ENCODE data around the gene GPS2. TPM values are rescaled to one million over a fixed set of nuclear protein-coding genes. Genes with fewer than 3 reads are reported as not detected.

GPS2 gene
- total and polyA plus RNA-seq, 10 of the 15 experiments (the other 5 are each of a cell fraction or from before 2014, with no cell fraction given): 10.2 to 96.4 (median 42.5) TPM

DNA sequence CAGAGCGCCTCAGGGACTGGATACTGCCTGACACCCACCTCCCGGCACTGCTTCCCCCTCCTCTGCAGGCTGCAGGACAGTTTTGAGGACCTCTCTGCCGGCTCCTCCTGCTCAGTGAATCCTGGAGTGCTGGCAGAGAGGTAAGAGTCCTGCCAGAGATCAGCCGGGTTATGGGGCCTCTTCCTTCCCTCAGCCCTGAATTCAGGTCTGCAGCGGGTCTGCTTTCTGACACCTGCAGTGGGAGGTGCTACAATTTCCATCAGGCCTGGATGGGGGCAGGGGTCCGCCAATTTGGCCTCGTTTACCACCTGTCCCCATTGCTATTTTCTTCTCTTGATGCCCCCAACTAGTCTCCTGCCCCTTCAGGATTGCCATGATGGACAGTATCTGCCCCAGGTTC, 17.0 kb upstream of the GPS2 start:
- intact Hi-C loops (cut with micrococcal nuclease; ENCODE audit: unreplicated experiment): no loop called here
- Histone ChIP-seq H3K4me3 (peak overlapping the region; percentile 54; the same call in 1 of the 2 replicates), H3K36me3 (ENCODE audit: control insufficient read depth in 2 of 2, insufficient read depth in 2 of 2, low read length in 1 of 2) (no peaks in the 10 kb centered on the region), H2AFZ (ENCODE audit: control insufficient read depth, low read depth, low read length) (peak overlapping the region; percentile 11), H3K9me3 (replicated peaks; ENCODE audit: control insufficient read depth, insufficient read depth, low read length) (no peaks in the 10 kb centered on the region), H3K4me1 (ENCODE audit: control insufficient read depth, insufficient read depth, low read length) (peaks cover 41% of the 10 kb centered on the region), H3K27me3 (replicated peaks in 1 of 2; ENCODE audit: control insufficient read depth in 2 of 2, insufficient read depth in 2 of 2, low read length in 1 of 2) (no peaks in the 10 kb centered on the region), H3K4me2 (ENCODE audit: control insufficient read depth, insufficient read depth) (peak overlapping the region; percentile 85), H3K9ac (ENCODE audit: control insufficient read depth, insufficient read depth, low read length) (peak overlapping the region; percentile 48), H3K79me2 (ENCODE audit: control insufficient read depth, insufficient read depth, low read length) (peaks cover 28% of the 10 kb centered on the region), H3K27ac (ENCODE audit: control insufficient read depth, insufficient read depth) (peak overlapping the region; percentile 79), H4K20me1 (ENCODE audit: control insufficient read depth, insufficient read depth) (no peaks in the 10 kb centered on the region)
- POLR2A ChIA-PET: no interaction called here
- no peak for TF ChIP-seq EED (IDR thresholded peaks at IDR 0.05; ENCODE audit: low read depth)
- TF ChIP-seq FOS (IDR thresholded peaks at IDR 0.05; ENCODE audit: borderline replicate concordance, extremely low read depth, insufficient read length): no peak
- TF ChIP-seq LARP7 (IDR thresholded peaks at IDR 0.05): peak; percentile 47; the same call in 1 of the 2 replicates
- RAD21 ChIA-PET (ENCODE audit: unreplicated experiment): no interaction called here
- ATAC-seq: no peak
- CTCF ChIA-PET: interaction anchor here (1.4 kb wide), 1 partner anchor 228 kb away, joined by 3 read pairs; no protein-coding TSS in a partner anchor
- WGBS (ENCODE audit: insufficient coverage, insufficient replicate concordance, low lambda C conversion rate, missing lambda C conversion rate): 33% methylated on average over 7 of the region's 7 CpGs
- DNase-seq (ENCODE audit: low read depth, low spot score): no peak
- no peak for FAIRE-seq
- BruUV-seq (replicated peaks): TSS peak; percentile 90
- SMC1A ChIA-PET (ENCODE audit: uncharacterized antibody, unreplicated experiment): interaction anchor here (1.5 kb wide), 1 partner anchor 24 kb away, joined by 3 read pairs; no protein-coding TSS in a partner anchor
- in situ Hi-C loops (cut with MboI): no loop called here

DNA sequence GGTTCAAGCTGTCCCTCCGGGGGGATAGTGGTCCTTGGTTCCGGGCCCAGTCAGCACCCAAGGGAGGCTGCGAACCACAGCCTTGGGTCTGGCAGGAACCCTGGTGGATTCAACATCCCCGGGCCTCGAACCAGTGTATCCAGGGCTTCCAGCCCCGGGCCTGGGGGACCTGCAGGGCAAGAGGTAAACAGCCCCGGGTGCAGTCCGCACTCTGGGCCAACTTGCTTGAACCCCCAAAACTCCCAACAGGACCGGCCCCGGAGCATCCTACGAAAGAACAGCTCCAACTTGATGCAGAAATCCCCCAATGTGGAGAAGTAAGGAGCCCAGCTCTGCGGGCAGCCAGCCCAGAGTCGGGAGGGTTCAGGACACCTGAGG, 15.5 kb upstream of the GPS2 start:
- ChIA-PET CTCF (interaction anchor here (1.4 to 7.9 kb wide), 2 partner anchors 13 to 22 kb away, joined by 3 to 49 read pairs; partner anchors contain the start of gene KCTD11), SMC1A (ENCODE audit: uncharacterized antibody, unreplicated experiment) (no interaction called here), POLR2A (interaction anchor here (1.3 to 2.3 kb wide), 6 partner anchors 12 to 357 kb away, joined by 4 to 31 read pairs (median 8); partner anchors contain the start of gene TP53), RAD21 (ENCODE audit: unreplicated experiment) (interaction anchor here (1.1 to 2.4 kb wide), 2 partner anchors 21 to 25 kb away, joined by 5 to 11 read pairs; no protein-coding TSS in a partner anchor)
- no peaks in the 10 kb centered on the region for H3K9me3 ChIP-seq (replicated peaks; ENCODE audit: control insufficient read depth, insufficient read depth, low read length)
- H3K9ac ChIP-seq (ENCODE audit: control insufficient read depth, insufficient read depth, low read length): peak overlapping the region; percentile 52
- WGBS (ENCODE audit: insufficient coverage, insufficient replicate concordance, low lambda C conversion rate, missing lambda C conversion rate): 58% methylated on average over 13 of the region's 13 CpGs
- no peaks in the 10 kb centered on the region for H3K36me3 ChIP-seq (ENCODE audit: control insufficient read depth in 2 of 2, insufficient read depth in 2 of 2, low read length in 1 of 2)
- H3K4me3 ChIP-seq: peak overlapping the region; percentile 99
- in situ Hi-C loops (cut with MboI) (no loop called here), intact Hi-C loops (cut with micrococcal nuclease; ENCODE audit: unreplicated experiment) (no loop called here)
- peak overlapping the region; percentile 97 for H3K4me2 ChIP-seq (ENCODE audit: control insufficient read depth, insufficient read depth)
- no peak for ATAC-seq
- no peak for FAIRE-seq
- DNase-seq (ENCODE audit: low read depth, low spot score): no peak
- H3K27ac ChIP-seq (ENCODE audit: control insufficient read depth, insufficient read depth): peak overlapping the region; percentile 94
- H2AFZ ChIP-seq (ENCODE audit: control insufficient read depth, low read depth, low read length): peak overlapping the region; percentile 56
- H3K27me3 ChIP-seq (replicated peaks in 1 of 2; ENCODE audit: control insufficient read depth in 2 of 2, insufficient read depth in 2 of 2, low read length in 1 of 2): no peaks in the 10 kb centered on the region
- H4K20me1 ChIP-seq (ENCODE audit: control insufficient read depth, insufficient read depth): no peaks in the 10 kb centered on the region
- BruUV-seq (replicated peaks): no TSS peak
- peaks cover 36% of the 10 kb centered on the region for H3K4me1 ChIP-seq (ENCODE audit: control insufficient read depth, insufficient read depth, low read length)
- peaks cover 17% of the 10 kb centered on the region for H3K79me2 ChIP-seq (ENCODE audit: control insufficient read depth, insufficient read depth, low read length)
- no peak for TF ChIP-seq FOXM1 (IDR thresholded peaks at IDR 0.05; ENCODE audit: low read depth, low read length)
- TF ChIP-seq, protein P1, sequence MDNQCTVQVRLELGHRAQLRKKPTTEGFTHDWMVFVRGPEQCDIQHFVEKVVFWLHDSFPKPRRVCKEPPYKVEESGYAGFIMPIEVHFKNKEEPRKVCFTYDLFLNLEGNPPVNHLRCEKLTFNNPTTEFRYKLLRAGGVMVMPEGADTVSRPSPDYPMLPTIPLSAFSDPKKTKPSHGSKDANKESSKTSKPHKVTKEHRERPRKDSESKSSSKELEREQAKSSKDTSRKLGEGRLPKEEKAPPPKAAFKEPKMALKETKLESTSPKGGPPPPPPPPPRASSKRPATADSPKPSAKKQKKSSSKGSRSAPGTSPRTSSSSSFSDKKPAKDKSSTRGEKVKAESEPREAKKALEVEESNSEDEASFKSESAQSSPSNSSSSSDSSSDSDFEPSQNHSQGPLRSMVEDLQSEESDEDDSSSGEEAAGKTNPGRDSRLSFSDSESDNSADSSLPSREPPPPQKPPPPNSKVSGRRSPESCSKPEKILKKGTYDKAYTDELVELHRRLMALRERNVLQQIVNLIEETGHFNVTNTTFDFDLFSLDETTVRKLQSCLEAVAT (IDR thresholded peaks at IDR 0.05): peak; percentile 62; the same call in 1 of the 2 replicates
- TF ChIP-seq LARP7 (IDR thresholded peaks at IDR 0.05): 0 out of 2 replicates have a peak, but pooled peaks have one; percentile 14
- no peak for TF ChIP-seq CHD1 (IDR thresholded peaks at IDR 0.05; ENCODE audit: low read depth, low read length)
- no peak for TF ChIP-seq CEBPB (IDR thresholded peaks at IDR 0.05; ENCODE audit: borderline replicate concordance in 1 of 2, low read depth in 2 of 2, low read length in 2 of 2)
- TF ChIP-seq EP300 (IDR thresholded peaks at IDR 0.05; ENCODE audit: borderline replicate concordance in 1 of 2, control insufficient read depth in 1 of 2, low read depth in 2 of 2, low read length in 2 of 2): no peak
- no peak for TF ChIP-seq MTA3 (IDR thresholded peaks at IDR 0.05; ENCODE audit: borderline replicate concordance, low read length)
- TF ChIP-seq, protein P2, sequence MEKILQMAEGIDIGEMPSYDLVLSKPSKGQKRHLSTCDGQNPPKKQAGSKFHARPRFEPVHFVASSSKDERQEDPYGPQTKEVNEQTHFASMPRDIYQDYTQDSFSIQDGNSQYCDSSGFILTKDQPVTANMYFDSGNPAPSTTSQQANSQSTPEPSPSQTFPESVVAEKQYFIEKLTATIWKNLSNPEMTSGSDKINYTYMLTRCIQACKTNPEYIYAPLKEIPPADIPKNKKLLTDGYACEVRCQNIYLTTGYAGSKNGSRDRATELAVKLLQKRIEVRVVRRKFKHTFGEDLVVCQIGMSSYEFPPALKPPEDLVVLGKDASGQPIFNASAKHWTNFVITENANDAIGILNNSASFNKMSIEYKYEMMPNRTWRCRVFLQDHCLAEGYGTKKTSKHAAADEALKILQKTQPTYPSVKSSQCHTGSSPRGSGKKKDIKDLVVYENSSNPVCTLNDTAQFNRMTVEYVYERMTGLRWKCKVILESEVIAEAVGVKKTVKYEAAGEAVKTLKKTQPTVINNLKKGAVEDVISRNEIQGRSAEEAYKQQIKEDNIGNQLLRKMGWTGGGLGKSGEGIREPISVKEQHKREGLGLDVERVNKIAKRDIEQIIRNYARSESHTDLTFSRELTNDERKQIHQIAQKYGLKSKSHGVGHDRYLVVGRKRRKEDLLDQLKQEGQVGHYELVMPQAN (conservative IDR thresholded peaks at IDR 0.05): 0 out of 2 replicates have a peak, but pooled peaks have one; percentile 21
- peak; percentile 35; the same call in 1 of the 2 replicates for TF ChIP-seq GATAD2B (conservative IDR thresholded peaks at IDR 0.05; ENCODE audit: low read depth)

All from GM12878 (cell line).